ENCODE data around the gene SMIM8. TPM values are rescaled to one million over a fixed set of nuclear protein-coding genes. Genes with fewer than 3 reads are reported as not detected.

SMIM8 gene
- total RNA-seq, 1 experiment from 2014 or later: 5.0 TPM

DNA sequence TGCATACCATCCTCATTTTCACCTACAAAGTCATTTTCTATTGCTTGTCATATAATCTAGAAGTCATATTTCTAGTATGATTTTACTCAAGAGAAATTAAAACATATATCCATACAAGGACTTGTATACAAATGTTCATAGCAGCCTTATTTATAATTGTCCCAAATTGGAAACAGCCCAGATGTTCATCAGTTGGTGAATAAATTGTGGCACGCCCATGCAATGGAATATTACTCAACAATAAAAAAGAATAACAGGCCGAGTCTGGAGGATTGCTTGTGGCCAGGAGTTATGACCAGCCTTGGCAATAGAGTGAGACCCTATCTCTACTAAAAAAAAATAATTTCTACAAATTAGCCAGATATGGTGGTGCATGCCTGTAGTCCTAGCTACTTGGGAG lies 51.0 kb downstream of the SMIM8 start:
- ChIA-PET POLR2A (ENCODE audit: unreplicated experiment) (no interaction called here), CTCF (no interaction called here)
- H3K27ac ChIP-seq (ENCODE audit: low read length): no peak overlapping the region
- no peak overlapping the region for H3K9ac ChIP-seq (ENCODE audit: low read length)
- H4K20me1 ChIP-seq (ENCODE audit: low read length): no peaks in the 10 kb centered on the region
- BruUV-seq (replicated peaks): no TSS peak
- TF ChIP-seq, protein P1, sequence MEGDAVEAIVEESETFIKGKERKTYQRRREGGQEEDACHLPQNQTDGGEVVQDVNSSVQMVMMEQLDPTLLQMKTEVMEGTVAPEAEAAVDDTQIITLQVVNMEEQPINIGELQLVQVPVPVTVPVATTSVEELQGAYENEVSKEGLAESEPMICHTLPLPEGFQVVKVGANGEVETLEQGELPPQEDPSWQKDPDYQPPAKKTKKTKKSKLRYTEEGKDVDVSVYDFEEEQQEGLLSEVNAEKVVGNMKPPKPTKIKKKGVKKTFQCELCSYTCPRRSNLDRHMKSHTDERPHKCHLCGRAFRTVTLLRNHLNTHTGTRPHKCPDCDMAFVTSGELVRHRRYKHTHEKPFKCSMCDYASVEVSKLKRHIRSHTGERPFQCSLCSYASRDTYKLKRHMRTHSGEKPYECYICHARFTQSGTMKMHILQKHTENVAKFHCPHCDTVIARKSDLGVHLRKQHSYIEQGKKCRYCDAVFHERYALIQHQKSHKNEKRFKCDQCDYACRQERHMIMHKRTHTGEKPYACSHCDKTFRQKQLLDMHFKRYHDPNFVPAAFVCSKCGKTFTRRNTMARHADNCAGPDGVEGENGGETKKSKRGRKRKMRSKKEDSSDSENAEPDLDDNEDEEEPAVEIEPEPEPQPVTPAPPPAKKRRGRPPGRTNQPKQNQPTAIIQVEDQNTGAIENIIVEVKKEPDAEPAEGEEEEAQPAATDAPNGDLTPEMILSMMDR (conservative IDR thresholded peaks at IDR 0.05; ENCODE audit: low read depth, low read length): no peak
- TF ChIP-seq EZH2phosphoT487 (IDR thresholded peaks at IDR 0.05; ENCODE audit: borderline replicate concordance, low read length): no peak
- no peak for TF ChIP-seq EZH2 (IDR thresholded peaks at IDR 0.05; ENCODE audit: low read length, unreplicated experiment)
- ATAC-seq (no peak), DNase-seq (no peak)
- no peaks in the 10 kb centered on the region for H3F3A ChIP-seq (ENCODE audit: low read length, unreplicated experiment)
- no peaks in the 10 kb centered on the region for H3K27me3 ChIP-seq (ENCODE audit: low read length)
- no peak overlapping the region for H2AFZ ChIP-seq (ENCODE audit: low read length)
- H3K4me3 ChIP-seq (ENCODE audit: low read length): no peak overlapping the region
- no peaks in the 10 kb centered on the region for H3K9me2 ChIP-seq (replicated peaks; ENCODE audit: low read length)
- no peaks in the 10 kb centered on the region for H3K36me3 ChIP-seq (ENCODE audit: low read depth, low read length)
- no peaks in the 10 kb centered on the region for H3K79me2 ChIP-seq (ENCODE audit: low read length)
- intact Hi-C loops (cut with micrococcal nuclease): no loop called here
- no peaks in the 10 kb centered on the region for H3K4me1 ChIP-seq (ENCODE audit: insufficient read depth, low read length)
- no peak overlapping the region for H3K4me2 ChIP-seq (ENCODE audit: low read length)
- no peaks in the 10 kb centered on the region for H3K9me3 ChIP-seq (ENCODE audit: low read length)

DNA sequence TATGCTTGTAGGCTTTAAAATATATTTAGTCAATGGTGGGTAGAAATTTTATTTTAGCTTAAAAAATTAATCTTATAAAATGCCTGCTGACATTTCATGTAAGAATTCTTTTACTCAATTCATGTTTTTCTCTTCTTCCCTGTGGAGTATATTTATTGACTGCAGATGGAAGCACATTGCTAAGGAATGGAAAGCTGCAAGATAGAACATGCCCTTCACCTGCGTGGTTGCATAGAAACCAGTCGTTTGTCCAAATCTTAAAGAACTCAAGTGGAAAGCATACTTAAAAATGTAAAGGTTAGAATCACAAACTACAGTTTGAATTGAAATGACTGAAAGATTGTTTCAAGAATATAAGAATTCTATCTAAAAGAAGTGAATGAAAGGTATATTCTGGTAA lies 52.9 kb downstream of the SMIM8 start:
- Histone ChIP-seq H3K4me3 (ENCODE audit: low read length) (no peak overlapping the region), H2AFZ (ENCODE audit: low read length) (no peak overlapping the region), H3K36me3 (ENCODE audit: low read depth, low read length) (no peaks in the 10 kb centered on the region), H4K20me1 (ENCODE audit: low read length) (no peaks in the 10 kb centered on the region), H3K4me2 (ENCODE audit: low read length) (no peak overlapping the region), H3F3A (ENCODE audit: low read length, unreplicated experiment) (no peaks in the 10 kb centered on the region), H3K9me3 (ENCODE audit: low read length) (no peaks in the 10 kb centered on the region), H3K9me2 (replicated peaks; ENCODE audit: low read length) (no peaks in the 10 kb centered on the region), H3K27ac (ENCODE audit: low read length) (no peak overlapping the region), H3K79me2 (ENCODE audit: low read length) (no peaks in the 10 kb centered on the region), H3K4me1 (ENCODE audit: insufficient read depth, low read length) (no peaks in the 10 kb centered on the region), H3K9ac (ENCODE audit: low read length) (no peak overlapping the region), H3K27me3 (ENCODE audit: low read length) (no peaks in the 10 kb centered on the region)
- intact Hi-C loops (cut with micrococcal nuclease): no loop called here
- TF ChIP-seq EZH2phosphoT487 (IDR thresholded peaks at IDR 0.05; ENCODE audit: borderline replicate concordance, low read length) (no peak), EZH2 (IDR thresholded peaks at IDR 0.05; ENCODE audit: low read length, unreplicated experiment) (no peak)
- ChIA-PET POLR2A (ENCODE audit: unreplicated experiment) (no interaction called here), CTCF (no interaction called here)
- BruUV-seq (replicated peaks): no TSS peak
- ATAC-seq: no peak
- no peak for DNase-seq

DNA sequence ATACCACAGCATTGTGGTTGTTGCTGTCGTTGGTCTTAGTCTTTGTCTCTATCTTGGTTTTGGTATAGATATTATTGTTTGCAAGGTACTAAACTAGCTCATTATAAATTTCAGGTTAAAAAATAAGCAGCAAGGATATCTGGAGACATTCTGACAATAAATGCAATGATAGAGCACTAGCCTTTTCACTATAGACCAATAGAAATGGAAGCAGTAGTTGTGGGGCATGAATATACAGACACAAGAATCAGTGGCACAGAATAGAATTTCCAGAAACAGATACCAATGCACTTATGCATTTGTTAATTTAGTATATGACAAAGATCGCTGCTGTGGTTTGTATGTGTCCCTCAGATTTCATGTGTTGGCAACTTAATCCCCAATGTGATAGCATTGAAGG lies 54.3 kb downstream of the SMIM8 start:
- H3F3A ChIP-seq (ENCODE audit: low read length, unreplicated experiment): no peaks in the 10 kb centered on the region
- DNase-seq (no peak), ATAC-seq (no peak)
- no peak overlapping the region for H2AFZ ChIP-seq (ENCODE audit: low read length)
- no peaks in the 10 kb centered on the region for H3K79me2 ChIP-seq (ENCODE audit: low read length)
- no peak overlapping the region for H3K27ac ChIP-seq (ENCODE audit: low read length)
- ChIA-PET POLR2A (ENCODE audit: unreplicated experiment) (no interaction called here), CTCF (no interaction called here)
- H3K4me2 ChIP-seq (ENCODE audit: low read length): no peak overlapping the region
- no peaks in the 10 kb centered on the region for H3K9me2 ChIP-seq (replicated peaks; ENCODE audit: low read length)
- H3K4me3 ChIP-seq (ENCODE audit: low read length): no peak overlapping the region
- no peaks in the 10 kb centered on the region for H3K27me3 ChIP-seq (ENCODE audit: low read length)
- H3K9me3 ChIP-seq (ENCODE audit: low read length): no peaks in the 10 kb centered on the region
- H3K9ac ChIP-seq (ENCODE audit: low read length): no peak overlapping the region
- H3K36me3 ChIP-seq (ENCODE audit: low read depth, low read length): no peaks in the 10 kb centered on the region
- intact Hi-C loops (cut with micrococcal nuclease): no loop called here
- H3K4me1 ChIP-seq (ENCODE audit: insufficient read depth, low read length): no peaks in the 10 kb centered on the region
- TF ChIP-seq EZH2phosphoT487 (IDR thresholded peaks at IDR 0.05; ENCODE audit: borderline replicate concordance, low read length): no peak
- TF ChIP-seq EZH2 (IDR thresholded peaks at IDR 0.05; ENCODE audit: low read length, unreplicated experiment): no peak
- TF ChIP-seq, protein P1 (conservative IDR thresholded peaks at IDR 0.05; ENCODE audit: low read depth, low read length): no peak
- no TSS peak for BruUV-seq (replicated peaks)
- H4K20me1 ChIP-seq (ENCODE audit: low read length): no peaks in the 10 kb centered on the region
